HG03432 (cell line): ENCODE measurements around the gene ARHGAP10.
"Not testable (repeated sequence)": the region's sequence is repeated elsewhere in the genome, so short reads cannot be mapped to it uniquely, and the experiment has no call there.

Experiments
- ATAC-seq: cut with Tn5 transposase; IDR thresholded peaks from one replicate; pipeline ENCODE4 v1.9.1; 2021; ENCODE audit warnings: mild to moderate bottlenecking, moderate library complexity; ENCODE audit not compliant: unreplicated experiment

ARHGAP10 gene

DNA sequence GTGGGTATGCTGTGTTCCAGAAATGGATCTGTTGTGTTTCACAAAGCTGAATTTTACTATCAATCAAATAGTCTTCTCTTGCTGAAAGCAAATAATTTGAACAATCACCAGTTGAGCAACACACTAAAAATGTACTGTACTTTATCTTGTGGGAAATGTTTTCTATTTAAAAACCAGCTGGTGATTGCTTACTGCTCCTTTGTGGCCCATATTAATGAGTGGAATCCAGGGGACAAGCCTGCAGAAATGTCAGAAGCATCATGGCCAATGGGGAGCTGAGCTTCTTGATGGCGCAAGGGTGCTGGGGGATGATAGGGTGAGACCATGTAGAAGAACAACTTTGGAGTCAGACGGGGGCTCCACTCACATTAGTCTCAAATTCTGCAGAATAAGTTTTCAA is 346.2 kb downstream of the ARHGAP10 start:
- ATAC-seq: no peak

DNA sequence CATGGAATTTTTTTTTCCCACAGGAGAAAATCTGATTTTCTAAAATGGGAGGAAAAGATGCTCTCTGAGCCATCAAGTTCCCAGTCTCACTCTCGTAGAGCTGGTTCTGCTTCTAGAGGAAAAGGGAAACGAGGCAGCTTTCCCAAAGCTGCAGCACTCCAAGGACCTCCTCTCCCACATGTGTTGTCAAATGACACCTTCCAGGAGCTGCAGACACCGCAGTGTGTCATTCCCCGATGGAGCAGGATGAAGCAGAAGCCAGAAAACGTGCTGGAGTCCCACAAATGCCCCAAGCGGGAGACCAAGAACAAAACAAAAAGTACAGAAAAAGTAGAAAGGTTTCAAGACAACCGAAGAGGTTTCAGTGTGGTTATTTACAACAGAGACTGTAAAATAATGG is 348.1 kb downstream of the ARHGAP10 start:
- no peak for ATAC-seq

GRCh38 chr4:148081267-148081666 is 349.4 kb downstream of the ARHGAP10 start:
- no peak for ATAC-seq

- ATAC-seq: no peak
Observed at GRCh38 chr4:148081745-148082144, 349.9 kb downstream of the ARHGAP10 start.

GRCh38 chr4:148083073-148083472 is 351.2 kb downstream of the ARHGAP10 start:
- ATAC-seq: not testable (repeated sequence)

- ATAC-seq: no peak
Observed at GRCh38 chr4:148089624-148090023, 357.7 kb downstream of the ARHGAP10 start.

- no peak for ATAC-seq
Observed at GRCh38 chr4:148090029-148090428, 358.1 kb downstream of the ARHGAP10 start.

DNA sequence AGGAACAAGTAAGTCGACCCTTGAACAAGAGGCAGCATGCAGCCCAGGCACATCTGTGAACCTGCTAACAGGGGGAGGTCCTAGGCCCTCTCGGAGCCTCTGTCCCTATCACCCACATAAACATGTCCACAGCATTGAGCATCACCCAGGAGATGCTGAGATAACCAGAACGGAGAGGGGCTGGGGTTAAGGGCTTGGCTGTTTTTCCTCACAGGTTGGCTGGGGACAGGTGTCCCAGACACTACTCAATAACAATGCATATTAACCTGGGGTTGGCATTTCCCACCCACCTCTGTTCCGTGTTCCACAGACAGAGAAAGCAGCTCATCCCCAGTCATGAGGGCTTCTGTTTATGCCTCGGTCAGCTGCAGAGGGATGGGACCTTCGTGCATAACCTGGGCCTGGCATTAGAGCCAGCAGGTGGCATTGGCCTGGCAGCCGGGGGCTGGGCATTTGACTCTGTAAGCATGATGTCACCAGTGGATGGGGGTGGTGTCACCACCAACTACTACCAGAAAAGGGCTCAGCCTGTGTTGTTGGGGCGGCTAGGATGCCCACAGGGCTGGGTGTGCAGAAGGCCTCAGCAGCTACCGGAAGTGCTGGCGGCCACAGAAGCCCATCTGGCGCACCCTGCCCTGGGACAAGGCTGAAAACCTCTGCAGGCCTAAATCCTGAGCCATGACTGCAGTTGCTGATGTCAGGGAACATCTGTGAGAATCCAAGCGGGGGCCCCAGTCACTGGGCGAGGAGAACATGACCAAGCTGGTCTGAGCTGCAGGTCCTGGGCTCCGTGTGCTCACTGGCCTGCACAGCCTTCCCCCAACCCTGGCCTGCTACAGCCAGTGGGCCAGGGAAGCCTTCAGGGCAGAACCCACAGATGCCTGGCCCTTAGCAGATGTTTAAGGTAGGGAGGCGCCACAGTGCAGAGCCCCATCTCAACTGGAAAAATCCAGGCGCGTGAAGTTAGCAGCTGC is 358.9 kb downstream of the ARHGAP10 start:
- no peak for ATAC-seq

DNA sequence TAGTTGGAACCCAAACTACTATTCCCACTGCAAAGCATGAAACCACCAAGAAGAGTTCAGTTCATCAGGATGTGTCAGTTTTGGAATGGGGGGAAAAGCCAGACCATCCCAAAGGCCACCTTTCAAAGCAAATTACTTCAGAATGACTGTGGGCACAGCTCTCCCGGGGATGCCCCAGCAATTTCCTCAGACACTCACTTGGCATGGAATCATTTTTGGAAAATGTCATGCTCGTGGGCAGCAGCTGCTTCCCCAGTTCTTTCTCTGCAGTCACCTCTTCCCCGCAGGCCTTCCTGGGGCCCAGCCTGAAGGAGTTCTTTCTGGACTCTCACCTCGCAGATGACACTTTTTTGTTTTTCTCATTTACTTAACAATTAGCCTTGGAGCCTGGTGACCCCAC is 360.0 kb downstream of the ARHGAP10 start:
- no peak for ATAC-seq

- ATAC-seq: no peak
Observed at GRCh38 chr4:148092316-148093014, 360.6 kb downstream of the ARHGAP10 start.

GRCh38 chr4:148093065-148093464 is 361.2 kb downstream of the ARHGAP10 start:
- ATAC-seq: no peak

- ATAC-seq: no peak
Observed at GRCh38 chr4:148094149-148094548, 362.3 kb downstream of the ARHGAP10 start.

DNA sequence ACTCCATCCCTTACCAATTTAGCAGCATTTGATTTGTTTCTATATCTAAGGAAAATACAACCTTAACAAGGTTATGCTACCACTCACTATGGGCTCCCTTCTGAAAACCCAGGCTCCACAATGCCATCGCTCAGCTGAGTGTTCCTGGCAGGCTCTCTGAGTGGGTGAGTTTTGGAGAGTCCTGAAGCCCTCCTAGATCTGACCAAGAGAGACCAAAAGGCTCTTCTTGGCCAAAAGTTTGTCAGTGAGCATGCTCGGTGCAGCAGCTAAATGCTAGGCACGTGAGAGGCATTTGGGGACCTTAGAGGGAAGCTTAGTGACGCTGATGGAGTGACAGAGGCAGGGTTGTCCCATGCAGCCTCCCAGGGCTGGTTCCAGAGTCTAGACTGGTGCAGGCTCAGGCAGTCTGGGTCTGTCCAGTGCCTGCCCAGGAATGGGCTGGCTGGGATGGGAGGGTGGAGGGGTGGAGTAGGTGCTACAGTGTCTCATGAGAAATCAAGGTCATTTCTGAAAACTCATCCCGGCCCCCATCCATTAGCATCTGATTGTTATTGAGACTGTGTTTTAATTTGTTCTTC is 363.5 kb downstream of the ARHGAP10 start:
- no peak for ATAC-seq

- no peak for ATAC-seq
Observed at GRCh38 chr4:148097801-148098200, 365.9 kb downstream of the ARHGAP10 start.

DNA sequence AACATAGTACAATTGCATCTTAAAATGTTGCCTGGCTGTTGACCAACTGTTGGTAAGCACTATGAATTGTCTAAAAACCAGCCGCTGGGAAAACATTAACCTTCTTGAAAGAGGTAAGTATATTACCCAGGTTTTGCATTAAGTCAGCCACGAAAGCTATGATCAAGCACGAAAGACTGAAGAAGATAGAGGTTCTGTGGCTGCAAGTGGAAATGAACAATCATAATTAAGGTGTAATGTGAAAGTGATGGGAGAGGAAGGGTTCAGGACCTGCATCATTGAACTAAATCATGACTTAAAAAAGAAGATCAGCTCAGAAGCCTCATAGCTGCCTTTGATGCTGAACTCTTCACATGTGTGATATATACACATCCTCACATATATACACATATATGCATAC is 369.3 kb downstream of the ARHGAP10 start:
- ATAC-seq: no peak

DNA sequence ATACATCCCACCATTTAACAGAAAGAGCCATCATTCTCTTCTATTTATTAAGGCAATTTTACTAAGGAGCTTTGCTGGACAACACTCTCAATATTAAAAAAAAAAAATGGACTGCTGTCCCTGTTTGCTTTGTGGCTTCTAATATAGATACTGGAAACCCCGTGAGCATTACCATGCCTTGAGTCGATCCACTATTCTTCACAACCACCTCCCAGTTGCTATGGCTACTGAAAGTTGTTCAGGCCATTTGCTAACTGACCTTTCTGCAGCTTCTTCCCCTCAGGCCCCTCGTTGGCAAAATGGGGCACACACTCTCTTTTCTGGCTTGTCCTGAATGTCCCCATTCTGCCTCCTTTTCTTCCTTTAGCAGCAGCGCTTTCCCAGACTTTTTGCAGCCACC is 369.9 kb downstream of the ARHGAP10 start:
- ATAC-seq: no peak

DNA sequence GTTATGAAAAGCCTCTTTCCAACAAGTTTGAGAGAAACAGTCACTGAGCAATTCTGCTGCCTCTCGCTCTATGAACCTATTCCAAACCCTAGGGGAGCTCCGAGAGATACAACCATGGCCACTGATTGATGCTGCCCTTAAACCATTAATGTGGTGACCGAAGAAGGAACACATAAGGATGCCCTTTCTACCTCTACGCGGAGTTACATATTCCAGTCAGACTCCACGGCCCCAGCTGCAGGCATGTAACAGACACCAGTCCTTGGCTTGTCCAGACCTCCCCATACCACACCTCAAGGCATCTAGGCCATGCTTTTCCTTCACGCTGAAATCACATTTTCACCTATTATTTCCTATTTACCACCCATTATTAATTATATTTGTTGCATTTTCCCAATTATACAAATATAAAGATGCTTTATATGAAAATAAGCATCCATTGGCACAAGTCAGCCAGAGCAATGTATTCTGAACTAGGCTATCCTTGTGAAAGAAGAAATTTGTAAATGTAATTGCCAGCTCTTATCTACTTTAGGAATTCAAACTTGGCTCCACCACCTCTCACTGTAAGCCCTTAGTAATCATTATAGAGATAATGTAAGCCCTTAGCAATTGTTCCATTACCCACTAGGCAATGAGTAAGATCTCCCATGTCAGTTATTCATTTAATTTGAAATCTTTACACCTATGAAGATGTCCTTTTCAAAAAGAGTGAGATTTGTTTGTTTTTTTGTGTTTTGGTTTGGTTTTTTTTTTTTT is 371.9 kb downstream of the ARHGAP10 start:
- no peak for ATAC-seq

DNA sequence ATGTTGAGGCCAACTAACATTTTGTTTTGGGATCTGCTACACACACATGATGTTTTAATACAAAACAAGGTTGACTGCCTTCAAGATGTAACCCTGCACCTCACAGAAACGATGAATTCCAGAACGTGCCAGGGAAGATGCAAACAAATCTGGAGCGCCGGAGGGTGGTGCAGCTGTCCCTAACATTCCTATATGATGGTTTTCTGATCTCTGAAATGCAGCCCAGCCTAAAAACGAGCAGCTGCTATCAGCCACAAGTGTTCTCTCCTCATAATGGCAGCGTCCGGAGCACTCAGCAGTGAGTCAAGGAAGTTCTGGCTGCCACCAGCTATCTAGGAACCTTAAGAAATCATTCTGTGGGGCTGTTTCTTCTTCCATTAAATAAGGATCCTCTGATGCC is 376.9 kb downstream of the ARHGAP10 start:
- ATAC-seq: no peak

DNA sequence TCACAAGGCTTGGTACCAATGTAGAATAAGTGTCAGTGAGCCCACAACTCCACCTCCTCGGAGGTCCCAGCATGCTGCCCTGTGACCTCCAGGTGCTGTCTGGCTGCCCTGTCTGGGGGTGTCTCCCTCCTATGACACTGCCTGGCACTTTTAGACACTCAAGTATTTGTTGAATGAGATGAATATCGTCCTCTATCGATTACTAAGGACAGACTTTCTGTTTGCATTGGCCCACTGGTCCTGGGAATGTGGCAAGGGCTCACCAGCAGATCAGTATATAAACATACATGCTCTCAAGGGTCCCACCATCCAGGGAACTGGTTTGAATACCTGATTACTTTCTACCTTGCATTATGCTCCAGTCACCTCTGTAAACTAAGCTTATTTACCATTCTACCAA is 377.3 kb downstream of the ARHGAP10 start:
- no peak for ATAC-seq

DNA sequence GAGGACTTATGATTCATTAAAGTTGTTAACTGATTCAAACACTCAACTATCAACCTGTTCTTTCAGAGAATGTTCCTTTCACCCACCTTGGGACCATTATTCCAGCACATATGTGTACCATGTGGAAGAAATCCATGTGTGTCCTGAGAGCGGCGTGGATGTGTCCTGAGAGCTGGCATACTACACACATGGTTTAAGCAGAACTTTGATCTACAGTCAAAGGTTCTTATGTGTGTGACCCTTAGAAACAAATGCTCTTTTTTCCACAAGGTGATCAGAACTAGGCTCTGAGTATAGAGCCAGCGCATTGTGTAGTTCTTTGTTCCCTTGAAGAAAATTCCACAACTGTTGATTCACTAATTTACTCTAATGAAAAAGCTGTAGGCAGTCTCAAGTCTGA is 378.3 kb downstream of the ARHGAP10 start:
- no peak for ATAC-seq
